IMR-90 (cell line): Measurements from ENCODE around the gene TRPM3. TPM values are rescaled to one million over a fixed set of nuclear protein-coding genes. Genes with fewer than 3 reads are reported as not detected.

ENCODE experiments used
- ATAC-seq: fragments of 200-7000 bp; cut with Tn5 transposase; 2 replicates; pipeline ENCODE4 v1.9.1; 2020; ENCODE audit warnings: low read depth, mild to moderate bottlenecking, moderate library complexity
- BruUV-seq: library from RNA; stranded (reverse); fragments of 400-500 nt; replicated peaks from 2 replicates; lab custom pipeline; 2021; lab: Mats Ljungman, UMichigan
- CTCF ChIA-PET: fragments of 300-600 bp; formaldehyde crosslinking; extraction: SDS; loops from one replicate; lab custom pipeline; 2021; ENCODE audit warnings: antibody characterized with exemption; lab: Yijun Ruan, JAX
- POLR2A ChIA-PET: fragments of 300-600 bp; sonication (Branson Sonifier 250); formaldehyde crosslinking; loops from one replicate; lab custom pipeline; 2022; ENCODE audit warnings: antibody characterized with exemption; ENCODE audit not compliant: unreplicated experiment; lab: Charles Lee
- DNase-seq: peaks from one replicate; pipeline ENCODE4 v3.0.0; 2013
- H2AFZ ChIP-seq: replicated peaks from 2 replicates; pipeline ENCODE3; 2013; ENCODE audit warnings: low read length, mild to moderate bottlenecking; ENCODE audit not compliant: poor library complexity
- H2AK5ac ChIP-seq: 2 replicates; pipeline ENCODE4 v1.6.1; 2013; ENCODE audit warnings: low read depth, low read length, inconsistent platforms
- H2AK9ac ChIP-seq: replicated peaks from 2 replicates; pipeline ENCODE3; 2013; ENCODE audit warnings: mild to moderate bottlenecking, low read depth, low read length, moderate library complexity; ENCODE audit not compliant: poor library complexity
- H2BK120ac ChIP-seq: 2 replicates; pipeline ENCODE4 v1.6.1; 2013; ENCODE audit warnings: low read depth, low read length, inconsistent platforms
- H2BK15ac ChIP-seq: 3 replicates; pipeline ENCODE4 v1.6.1; 2013; ENCODE audit warnings: low read depth, low read length, inconsistent platforms
- H2BK20ac ChIP-seq: 2 replicates; pipeline ENCODE4 v1.6.1; 2013; ENCODE audit warnings: low read depth, mild to moderate bottlenecking, inconsistent platforms, low read length, moderate library complexity
- H2BK5ac ChIP-seq: 2 replicates; pipeline ENCODE4 v1.6.1; 2013; ENCODE audit warnings: mild to moderate bottlenecking, low read depth, low read length, inconsistent platforms; ENCODE audit not compliant: poor library complexity, severe bottlenecking
- H3K14ac ChIP-seq: replicated peaks from 2 replicates; pipeline ENCODE4 v1.6.1; 2013; ENCODE audit warnings: low read depth, low read length, inconsistent platforms
- H3K18ac ChIP-seq: 2 replicates; pipeline ENCODE4 v1.6.1; 2013; ENCODE audit warnings: low read depth, low read length, control low read depth
- H3K23ac ChIP-seq: 2 replicates; pipeline ENCODE4 v1.6.1; 2013; ENCODE audit warnings: low read depth, low read length, inconsistent platforms
- H3K27ac ChIP-seq: 2 replicates; pipeline ENCODE4 v1.5.1; 2013; ENCODE audit warnings: mild to moderate bottlenecking, control low read depth, low read length; ENCODE audit not compliant: insufficient read depth
- H3K27me3 ChIP-seq: 2 replicates; pipeline ENCODE4 v1.6.1; 2013; ENCODE audit warnings: low read length; ENCODE audit not compliant: control insufficient read depth, insufficient read depth
- H3K36me3 ChIP-seq: 2 replicates; pipeline ENCODE4 v1.6.1; 2013; ENCODE audit warnings: low read length, mixed read lengths; ENCODE audit not compliant: control insufficient read depth, insufficient read depth
- H3K4ac ChIP-seq: 2 replicates; pipeline ENCODE4 v1.6.1; 2013; ENCODE audit warnings: low read depth, low read length, inconsistent platforms
- H3K4me1 ChIP-seq: 2 replicates; pipeline ENCODE4 v1.6.1; 2013; ENCODE audit warnings: low read length, mixed read lengths; ENCODE audit not compliant: control insufficient read depth, insufficient read depth
- H3K4me2 ChIP-seq: 2 replicates; pipeline ENCODE4 v1.6.1; 2013; ENCODE audit warnings: low read depth, mild to moderate bottlenecking, control low read depth, low read length, moderate library complexity
- H3K4me3 ChIP-seq: 2 replicates; pipeline ENCODE4 v1.5.1; 2013; ENCODE audit warnings: low read depth, mild to moderate bottlenecking, control low read depth, low read length, moderate library complexity; ENCODE audit not compliant: insufficient read depth
- H3K56ac ChIP-seq: 2 replicates; pipeline ENCODE4 v1.6.1; 2013; ENCODE audit warnings: low read length, inconsistent platforms; ENCODE audit not compliant: insufficient read depth; ENCODE audit errors: extremely low read depth
- H3K79me1 ChIP-seq, 2 experiments: 2 replicates each; pipeline ENCODE4 v1.6.1; 2013; ENCODE audit warnings: low read length in 2 of 2, inconsistent platforms in 1 of 2, low read depth in 1 of 2
- H3K9ac ChIP-seq: 2 replicates; pipeline ENCODE4 v1.6.1; 2013; ENCODE audit warnings: low read depth, low read length, control low read depth
- H3K9me1 ChIP-seq: 2 replicates; pipeline ENCODE4 v1.6.1; 2013; ENCODE audit warnings: low read length, inconsistent platforms; ENCODE audit not compliant: insufficient read depth
- H3K9me3 ChIP-seq: 2 replicates; pipeline ENCODE4 v1.6.1; 2013; ENCODE audit warnings: low read length; ENCODE audit not compliant: control insufficient read depth, insufficient read depth
- H4K20me1 ChIP-seq: 2 replicates; pipeline ENCODE4 v1.6.1; 2013; ENCODE audit warnings: low read length, inconsistent platforms; ENCODE audit not compliant: insufficient read depth
- H4K5ac ChIP-seq: 2 replicates; pipeline ENCODE4 v1.6.1; 2013; ENCODE audit warnings: mild to moderate bottlenecking, low read depth, low read length, control low read depth
- H4K8ac ChIP-seq, 2 experiments: 2 replicates each; pipeline ENCODE4 v1.6.1; 2013; ENCODE audit warnings: low read depth in 2 of 2, low read length in 2 of 2, control low read depth in 1 of 2, inconsistent platforms in 1 of 2
- H4K91ac ChIP-seq: 2 replicates; pipeline ENCODE4 v1.6.1; 2013; ENCODE audit warnings: low read depth, low read length, inconsistent platforms; ENCODE audit not compliant: insufficient read depth
- MAZ ChIP-seq: IDR thresholded peaks from 2 replicates; pipeline ENCODE4 v1.6.1; 2012; ENCODE audit warnings: low read depth, mild to moderate bottlenecking, low read length, improper control_type of control experiment, moderate library complexity, borderline replicate concordance
- RFX5 ChIP-seq: IDR thresholded peaks from 2 replicates; pipeline ENCODE4 v1.8.0; 2012; ENCODE audit warnings: low read depth, mild to moderate bottlenecking, low read length, moderate library complexity
- USF2 ChIP-seq: fragments of 150-350 bp; IDR thresholded peaks from 2 replicates; pipeline ENCODE4 v1.6.1; 2017; ENCODE audit warnings: mild to moderate bottlenecking, antibody characterized with exemption, low read length, low read depth
- WGBS, 2 experiments: methylation state at CpG; one replicate each; pipeline versions ENCODE4 v1.1.5 to v1.1.7; 2013; ENCODE audit warnings: missing lambda C conversion rate in 2 of 2; ENCODE audit not compliant: insufficient read length in 1 of 2; ENCODE audit errors: extremely low coverage in 2 of 2; 5-methylcytosine and 5-hydroxymethylcytosine counted together
- dilution Hi-C: fragments of 300-500 bp; cut with HindIII; formaldehyde crosslinking; loops from one replicate; pipeline ENCODE4 v1.14.3; 2018; ENCODE audit warnings: low sequenced_read_pairs; ENCODE audit not compliant: unreplicated experiment
- in situ Hi-C: fragments of 300-500 bp; cut with MboI; formaldehyde crosslinking; loops from 3 replicates; pipeline ENCODE4 v1.14.3; 2019; ENCODE audit warnings: low sequenced_read_pairs, inconsistent platforms, mixed read lengths
- intact Hi-C: fragments of 100-400 bp; cut with micrococcal nuclease; formaldehyde crosslinking; loops from 2 replicates; pipeline ENCODE4 v1.10.0; 2022
- polyA plus RNA-seq, 3 experiments: library from polyadenylated mRNA; depleted of rRNA; stranded (reverse); fragments of >200 nt; gene quantifications; 2 replicates each; pipeline ENCODE4 v1.2.3, GENCODE V29; 2012; ENCODE audit warnings: low replicate concordance in 1 of 3
- total RNA-seq: library from RNA; depleted of rRNA; stranded (reverse); fragments of >200 nt; gene quantifications from 2 replicates; pipeline ENCODE4 v1.2.3, GENCODE V29; 2012

The TRPM3 gene
- total and polyA plus RNA-seq, 2 of the 4 experiments (the other 2 are of a cell fraction), result not detected

- DNase-seq (no peak), ATAC-seq (no peak)
- no peak overlapping the region for H3K18ac ChIP-seq
- no peaks in the 10 kb centered on the region for H3K79me1 ChIP-seq
- CTCF ChIA-PET, result no interaction called here
- H4K8ac ChIP-seq, result no peak overlapping the region
- POLR2A ChIA-PET, result no interaction called here
- dilution Hi-C loops, result no loop called here
- no peak for TF ChIP-seq USF2
- TF ChIP-seq MAZ, result no peak
- TF ChIP-seq RFX5, result no peak
- no TSS peak for BruUV-seq
- H3K14ac ChIP-seq, result no peak overlapping the region
- H3K4me3 ChIP-seq, result no peak overlapping the region
- no peaks in the 10 kb centered on the region for H3K9me1 ChIP-seq
- no CpG with 5 or more reads among the region's 3 CpGs for WGBS, 2 experiments
- no peak overlapping the region for H2BK15ac ChIP-seq
- no peak overlapping the region for H3K4me2 ChIP-seq
- no peak overlapping the region for H2AK9ac ChIP-seq
- no peak overlapping the region for H2AFZ ChIP-seq
- H3K23ac ChIP-seq, result no peak overlapping the region
- no peak overlapping the region for H4K91ac ChIP-seq
- no peaks in the 10 kb centered on the region for H3K4me1 ChIP-seq
- intact Hi-C loops, result no loop called here
- no peak overlapping the region for H3K56ac ChIP-seq
- no peak overlapping the region for H3K4ac ChIP-seq
- H3K9ac ChIP-seq, result no peak overlapping the region
- no peak overlapping the region for H2BK5ac ChIP-seq
- H3K27me3 ChIP-seq, result no peaks in the 10 kb centered on the region
- no peak overlapping the region for H3K27ac ChIP-seq
- no peak overlapping the region for H2AK5ac ChIP-seq
- in situ Hi-C loops, result no loop called here
- no peak overlapping the region for H4K5ac ChIP-seq
- H2BK20ac ChIP-seq, result no peak overlapping the region
- peaks cover 2% of the 10 kb centered on the region; the same call in 1 of the 2 replicates for H3K9me3 ChIP-seq
- H2BK120ac ChIP-seq, result no peak overlapping the region
- no peaks in the 10 kb centered on the region for H3K36me3 ChIP-seq
- H4K20me1 ChIP-seq, result no peaks in the 10 kb centered on the region
Observed at GRCh38 chr9:70978085-70978484, 143.3 kb downstream of the TRPM3 start.
